ENCODE measurements around the gene PLXNB1.

Gene PLXNB1

DNA sequence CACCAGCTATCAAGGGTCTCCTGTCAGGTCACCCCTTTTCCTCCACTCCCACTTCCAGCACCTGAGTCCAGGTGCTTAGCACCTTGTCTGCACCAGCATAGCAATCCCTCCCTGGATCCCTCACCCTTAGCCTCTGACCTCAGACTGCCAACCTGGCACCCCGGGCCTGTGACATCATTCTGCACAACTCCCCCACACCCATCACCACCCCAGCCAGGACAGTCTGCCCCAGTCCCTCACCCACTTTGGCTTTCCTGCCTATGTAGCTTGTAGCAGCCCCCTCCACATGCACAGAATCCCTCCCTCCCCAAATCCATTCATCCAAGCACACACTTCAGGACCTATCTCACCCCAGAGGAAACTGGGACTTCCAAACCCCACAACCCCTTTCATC lies 819 bp upstream of the PLXNB1 start:
- H3K4me3 ChIP-seq (ENCODE audit: low read length): peak overlapping the region; percentile 84; the same call in 1 of the 2 replicates
- no peaks in the 10 kb centered on the region for H3K9me3 ChIP-seq (ENCODE audit: insufficient read depth, low read depth, low read length)
- peak overlapping the region; percentile 92 for H3K27ac ChIP-seq (ENCODE audit: low read length)
- H3K4me1 ChIP-seq (ENCODE audit: insufficient read depth, low read length): peaks cover 19% of the 10 kb centered on the region; the same call in 1 of the 2 replicates
- peak overlapping the region; percentile 84; the same call in 1 of the 2 replicates for H3K9ac ChIP-seq (ENCODE audit: low read depth, low read length)
- no peaks in the 10 kb centered on the region for H3K27me3 ChIP-seq (ENCODE audit: insufficient read depth, low read length)
- H3K36me3 ChIP-seq (ENCODE audit: insufficient read depth, low read depth, low read length): peaks cover 43% of the 10 kb centered on the region

DNA sequence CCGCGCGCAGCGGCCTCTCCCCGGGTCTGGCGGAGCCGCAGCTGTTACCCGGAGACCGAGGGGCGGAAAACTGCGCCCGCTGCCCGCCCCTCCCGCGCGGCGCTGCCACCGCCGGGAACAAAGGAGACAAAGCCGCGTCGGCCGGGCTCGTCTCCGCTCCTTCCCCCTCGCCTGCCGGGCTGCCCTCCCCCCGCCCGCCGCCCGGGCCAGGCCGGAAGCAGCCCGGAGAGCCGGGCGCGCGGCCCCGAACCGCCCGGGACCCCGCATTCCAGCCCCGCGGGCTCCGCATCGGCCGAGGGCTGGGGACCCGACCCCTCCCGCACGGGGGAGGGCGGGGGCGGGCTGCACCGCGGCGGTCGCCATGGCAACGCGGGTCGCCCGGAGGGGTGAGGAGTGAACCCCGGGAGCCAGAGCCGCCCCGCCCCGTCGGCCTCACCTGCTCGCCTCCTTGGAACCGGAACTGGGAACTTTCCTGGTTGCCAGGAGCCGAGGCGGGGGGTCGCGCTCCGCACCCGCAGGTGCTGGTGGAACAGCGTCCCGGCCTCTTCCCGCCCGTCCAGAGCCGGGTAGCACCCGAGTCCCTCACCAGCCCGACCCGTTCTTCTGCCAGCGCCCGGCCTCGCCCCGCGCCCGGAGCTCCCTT lies 448 bp downstream of the PLXNB1 start:
- H3K4me1 ChIP-seq (ENCODE audit: insufficient read depth, low read length): peaks cover 19% of the 10 kb centered on the region; the same call in 1 of the 2 replicates

DNA sequence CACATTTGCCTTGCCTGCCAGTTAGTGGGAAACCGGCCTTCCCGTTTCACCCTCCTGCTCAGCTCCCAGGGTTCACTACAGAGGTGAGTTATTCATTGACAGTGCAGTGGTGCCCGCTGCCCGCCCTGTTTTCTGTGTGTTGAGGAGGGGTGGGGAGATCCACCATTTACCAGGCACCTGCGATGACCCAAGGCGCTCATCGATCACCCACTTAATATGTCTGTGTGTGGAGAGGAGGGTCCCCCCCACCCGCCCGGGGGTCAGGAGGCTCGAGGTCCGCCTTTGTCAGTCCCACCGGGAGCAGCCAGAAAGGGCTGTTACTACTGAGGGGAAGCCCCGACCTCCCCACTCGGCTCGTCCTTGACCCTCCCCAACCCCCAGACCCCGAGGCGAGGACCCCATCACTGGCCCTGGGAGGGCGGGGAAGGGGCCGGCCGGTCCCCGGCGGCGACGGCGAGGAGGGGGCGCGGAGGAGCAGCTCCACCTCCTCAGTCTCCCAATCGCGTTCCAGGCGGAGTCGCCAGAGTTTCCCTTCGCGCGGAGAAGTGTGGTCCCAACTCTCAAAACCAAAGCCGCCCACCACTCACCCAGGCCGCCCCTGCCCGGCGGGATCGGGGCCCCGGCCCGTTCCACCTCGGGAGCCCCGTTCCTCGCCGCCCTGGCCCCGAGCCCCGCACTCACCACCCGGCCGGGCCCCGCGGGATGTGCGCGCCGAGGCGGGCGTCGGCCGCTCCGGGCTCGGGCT lies 1.1 kb downstream of the PLXNB1 start:
- Histone ChIP-seq H3K9me3 (ENCODE audit: insufficient read depth, low read depth, low read length) (no peaks in the 10 kb centered on the region), H3K9ac (ENCODE audit: low read depth, low read length) (peak overlapping the region; percentile 84; the same call in 1 of the 2 replicates), H3K27ac (ENCODE audit: low read length) (no peak overlapping the region), H3K27me3 (ENCODE audit: insufficient read depth, low read length) (no peaks in the 10 kb centered on the region), H3K36me3 (ENCODE audit: insufficient read depth, low read depth, low read length) (peaks cover 47% of the 10 kb centered on the region), H3K4me3 (ENCODE audit: low read length) (peak overlapping the region; percentile 84), H3K4me1 (ENCODE audit: insufficient read depth, low read length) (peaks cover 19% of the 10 kb centered on the region; the same call in 1 of the 2 replicates)

More for the DNA sequence above, 448 bp downstream of the PLXNB1 start:
- Histone ChIP-seq H3K36me3 (ENCODE audit: insufficient read depth, low read depth, low read length) (peaks cover 47% of the 10 kb centered on the region), H3K9me3 (ENCODE audit: insufficient read depth, low read depth, low read length) (no peaks in the 10 kb centered on the region), H3K9ac (ENCODE audit: low read depth, low read length) (peak overlapping the region; percentile 84; the same call in 1 of the 2 replicates), H3K4me3 (ENCODE audit: low read length) (peak overlapping the region; percentile 84), H3K27me3 (ENCODE audit: insufficient read depth, low read length) (no peaks in the 10 kb centered on the region), H3K27ac (ENCODE audit: low read length) (peak overlapping the region; percentile 80)

DNA sequence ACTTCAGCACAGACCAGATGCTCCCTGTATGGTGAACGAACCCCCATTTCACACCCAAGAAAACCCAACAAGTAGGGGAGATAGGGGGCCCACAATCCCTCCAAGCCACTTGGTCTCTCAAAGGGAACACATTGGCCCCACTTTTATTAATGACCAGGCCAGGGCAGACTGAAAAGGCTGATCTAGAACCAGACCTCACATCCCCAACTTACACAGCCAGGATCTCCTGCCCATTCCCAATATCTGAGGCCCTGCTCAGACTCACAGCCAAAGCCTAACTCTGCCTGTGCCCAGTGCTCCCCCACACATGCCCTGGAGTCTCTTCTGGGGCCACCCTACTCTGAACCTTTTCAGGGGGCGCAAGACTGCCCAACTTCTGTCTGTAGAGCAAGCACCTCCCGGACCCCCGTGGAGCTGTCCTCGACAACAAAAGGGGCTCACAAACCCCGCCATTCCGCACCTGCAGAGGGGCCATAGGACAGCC lies 1.8 kb downstream of the PLXNB1 start:
- H3K4me1 ChIP-seq (ENCODE audit: insufficient read depth, low read length): peaks cover 19% of the 10 kb centered on the region; the same call in 1 of the 2 replicates
- peaks cover 46% of the 10 kb centered on the region for H3K36me3 ChIP-seq (ENCODE audit: insufficient read depth, low read depth, low read length)
- H3K9ac ChIP-seq (ENCODE audit: low read depth, low read length): peak overlapping the region; percentile 84
- H3K4me3 ChIP-seq (ENCODE audit: low read length): peak overlapping the region; percentile 84
- no peaks in the 10 kb centered on the region for H3K9me3 ChIP-seq (ENCODE audit: insufficient read depth, low read depth, low read length)
- no peaks in the 10 kb centered on the region for H3K27me3 ChIP-seq (ENCODE audit: insufficient read depth, low read length)
- H3K27ac ChIP-seq (ENCODE audit: low read length): no peak overlapping the region

DNA sequence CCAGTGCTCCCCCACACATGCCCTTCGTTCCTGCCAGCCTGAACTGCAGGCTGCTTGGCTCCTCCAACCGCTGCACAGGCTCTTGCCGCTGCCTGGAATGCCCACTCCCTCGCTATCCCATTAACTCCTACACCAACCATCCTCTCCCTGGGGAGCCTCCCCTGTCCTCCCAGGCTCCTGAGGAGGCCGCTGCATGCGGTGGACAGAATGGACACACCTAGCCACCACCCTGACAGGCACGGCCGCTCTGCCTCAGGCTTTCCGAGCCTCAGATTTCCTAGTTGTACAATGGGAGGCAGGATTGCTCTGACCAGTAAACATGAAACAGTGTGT lies 2.3 kb downstream of the PLXNB1 start:
- no peaks in the 10 kb centered on the region for H3K27me3 ChIP-seq (ENCODE audit: insufficient read depth, low read length)
- peak overlapping the region; percentile 84 for H3K4me3 ChIP-seq (ENCODE audit: low read length)
- peaks cover 19% of the 10 kb centered on the region; the same call in 1 of the 2 replicates for H3K4me1 ChIP-seq (ENCODE audit: insufficient read depth, low read length)
- peaks cover 49% of the 10 kb centered on the region for H3K36me3 ChIP-seq (ENCODE audit: insufficient read depth, low read depth, low read length)
- H3K9ac ChIP-seq (ENCODE audit: low read depth, low read length): peak overlapping the region; percentile 84
- no peaks in the 10 kb centered on the region for H3K9me3 ChIP-seq (ENCODE audit: insufficient read depth, low read depth, low read length)
- no peak overlapping the region for H3K27ac ChIP-seq (ENCODE audit: low read length)

DNA sequence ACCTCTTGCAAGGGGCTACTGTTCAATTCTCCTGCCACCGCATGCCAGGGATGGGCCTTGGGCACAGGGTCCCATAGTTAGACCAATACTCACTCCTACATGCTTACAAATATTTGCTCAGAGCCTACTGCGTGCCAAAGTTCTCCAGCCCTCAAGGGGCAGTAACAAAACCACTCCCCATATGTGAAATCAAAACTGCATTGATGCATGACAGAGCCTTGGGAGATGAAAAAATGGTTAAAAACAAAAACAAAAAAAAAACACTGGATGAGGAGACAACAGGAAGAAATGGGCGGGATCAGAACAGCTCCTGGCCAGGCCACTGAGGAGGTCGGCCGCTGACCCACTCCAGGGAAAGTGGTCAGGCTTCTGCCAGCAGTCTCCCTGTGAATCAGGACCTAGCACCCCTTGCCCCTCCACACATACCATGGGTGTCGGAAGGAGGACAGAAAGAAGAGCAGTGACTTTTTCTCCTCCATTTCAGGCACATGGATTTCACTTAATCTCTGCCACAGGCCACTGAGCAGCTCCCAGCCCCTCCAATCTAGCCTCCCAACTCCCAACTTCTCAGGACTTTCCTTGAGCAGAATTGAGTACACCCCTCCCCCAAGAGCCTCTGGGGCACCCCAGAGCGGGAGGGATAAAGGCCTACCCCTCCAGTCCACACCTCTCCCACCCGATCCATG lies 2.8 kb downstream of the PLXNB1 start:
- Histone ChIP-seq H3K9me3 (ENCODE audit: insufficient read depth, low read depth, low read length) (no peaks in the 10 kb centered on the region), H3K27ac (ENCODE audit: low read length) (no peak overlapping the region), H3K9ac (ENCODE audit: low read depth, low read length) (peak overlapping the region; percentile 84; the same call in 1 of the 2 replicates), H3K27me3 (ENCODE audit: insufficient read depth, low read length) (no peaks in the 10 kb centered on the region), H3K36me3 (ENCODE audit: insufficient read depth, low read depth, low read length) (peaks cover 49% of the 10 kb centered on the region), H3K4me3 (ENCODE audit: low read length) (peak overlapping the region; percentile 84; the same call in 1 of the 2 replicates), H3K4me1 (ENCODE audit: insufficient read depth, low read length) (peaks cover 19% of the 10 kb centered on the region; the same call in 1 of the 2 replicates)

DNA sequence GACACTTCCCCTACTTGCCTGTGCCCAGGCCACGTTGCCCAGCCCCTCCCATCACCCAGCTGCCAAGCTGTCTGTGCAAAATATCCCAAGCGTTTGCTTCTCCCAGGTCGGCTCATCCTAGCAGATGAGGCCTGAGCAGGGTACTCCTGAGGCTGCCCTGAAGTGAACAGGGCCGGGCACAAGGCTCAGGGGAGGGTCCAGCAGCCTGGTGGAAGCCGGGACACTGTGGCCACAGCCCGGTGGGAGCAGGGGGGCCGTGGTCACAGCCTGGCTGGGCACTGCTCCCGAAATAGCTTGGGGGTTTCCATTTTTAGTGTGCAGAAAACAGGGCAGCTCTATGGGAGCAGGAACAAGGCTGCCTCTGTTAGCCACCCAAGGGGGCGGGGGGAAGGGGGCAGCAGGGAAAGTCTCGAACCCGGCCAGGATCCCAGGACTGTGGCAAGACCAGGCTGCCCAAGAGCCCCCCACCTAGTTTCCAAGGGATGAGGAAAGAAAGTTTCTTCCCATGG lies 3.4 kb downstream of the PLXNB1 start:
- peaks cover 19% of the 10 kb centered on the region; the same call in 1 of the 2 replicates for H3K4me1 ChIP-seq (ENCODE audit: insufficient read depth, low read length)
- peaks cover 48% of the 10 kb centered on the region for H3K36me3 ChIP-seq (ENCODE audit: insufficient read depth, low read depth, low read length)
- H3K9ac ChIP-seq (ENCODE audit: low read depth, low read length): peak overlapping the region; percentile 30; the same call in 1 of the 2 replicates
- H3K27me3 ChIP-seq (ENCODE audit: insufficient read depth, low read length): no peaks in the 10 kb centered on the region
- H3K9me3 ChIP-seq (ENCODE audit: insufficient read depth, low read depth, low read length): no peaks in the 10 kb centered on the region
- no peak overlapping the region for H3K27ac ChIP-seq (ENCODE audit: low read length)
- H3K4me3 ChIP-seq (ENCODE audit: low read length): no peak overlapping the region

DNA sequence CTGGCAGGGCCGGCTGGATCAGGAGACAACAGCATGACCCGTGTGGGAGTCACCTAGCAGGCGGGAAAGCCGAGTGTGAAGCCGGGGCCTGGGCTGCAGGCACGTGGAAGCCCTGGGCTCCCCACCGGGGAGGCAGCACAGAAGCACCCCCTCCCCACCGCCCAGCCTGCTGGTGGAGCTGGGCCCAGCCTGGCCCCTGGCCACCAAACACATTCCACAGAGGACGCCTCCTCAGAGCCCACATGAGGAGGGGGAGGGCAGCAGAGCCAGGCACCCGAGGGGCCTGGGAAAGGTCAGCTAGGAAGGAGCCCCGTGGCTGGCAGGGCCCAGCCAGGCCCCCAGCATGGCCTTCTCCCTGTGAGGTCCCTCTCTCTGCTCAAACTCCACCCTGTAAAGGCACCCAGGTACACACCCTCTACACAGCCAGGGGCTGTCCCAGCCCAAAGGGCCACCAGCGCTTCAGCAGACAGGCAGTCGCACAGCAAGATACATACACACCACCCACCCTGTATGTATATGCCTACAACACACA lies 4.5 kb downstream of the PLXNB1 start:
- Histone ChIP-seq H3K27ac (ENCODE audit: low read length) (no peak overlapping the region), H3K9me3 (ENCODE audit: insufficient read depth, low read depth, low read length) (no peaks in the 10 kb centered on the region), H3K4me1 (ENCODE audit: insufficient read depth, low read length) (peaks cover 10% of the 10 kb centered on the region; the same call in 1 of the 2 replicates), H3K9ac (ENCODE audit: low read depth, low read length) (peak overlapping the region; percentile 30; the same call in 1 of the 2 replicates), H3K36me3 (ENCODE audit: insufficient read depth, low read depth, low read length) (peaks cover 54% of the 10 kb centered on the region), H3K27me3 (ENCODE audit: insufficient read depth, low read length) (no peaks in the 10 kb centered on the region), H3K4me3 (ENCODE audit: low read length) (no peak overlapping the region)

DNA sequence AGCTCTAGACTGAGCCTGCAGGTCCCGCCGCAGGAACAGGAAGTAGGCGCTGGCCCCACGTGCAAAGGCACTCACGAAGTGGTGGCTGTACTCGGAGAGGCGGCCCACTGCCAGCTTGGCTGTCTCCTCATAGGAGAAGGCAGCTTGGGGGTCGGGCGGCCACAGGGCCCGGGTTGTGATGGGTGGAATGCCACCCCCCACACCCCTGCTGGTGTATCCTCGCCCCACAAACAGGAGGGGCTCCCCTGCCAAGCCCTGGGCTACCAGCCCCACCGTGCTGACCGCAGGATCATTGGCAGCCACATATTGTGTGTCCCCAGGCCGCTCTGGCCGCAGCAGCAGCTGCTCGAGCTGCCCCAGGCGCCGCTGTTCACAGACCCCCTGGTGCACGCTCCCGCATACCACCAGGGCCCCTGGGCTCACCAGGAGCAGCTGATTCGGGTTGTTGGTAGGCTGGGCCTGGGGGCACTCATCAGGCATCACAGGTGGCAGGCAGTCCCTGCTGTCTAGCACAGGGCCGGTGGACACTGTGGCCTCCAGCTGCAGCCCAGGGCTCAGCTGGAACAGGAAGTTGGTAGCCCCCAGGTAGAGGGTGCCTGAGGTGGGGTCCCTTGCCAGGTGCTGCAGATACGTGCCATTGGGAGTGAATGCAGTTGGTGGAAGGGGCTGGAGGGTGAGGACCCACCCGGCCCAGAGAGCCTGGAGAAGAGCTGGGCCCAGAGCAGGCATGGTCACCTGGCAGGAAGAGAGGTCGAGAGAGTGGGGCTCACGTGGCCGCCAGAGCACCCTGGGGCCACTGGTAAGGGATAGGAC lies 5.8 kb downstream of the PLXNB1 start:
- Histone ChIP-seq H3K4me1 (ENCODE audit: insufficient read depth, low read length) (peaks cover 8% of the 10 kb centered on the region; the same call in 1 of the 2 replicates), H3K36me3 (ENCODE audit: insufficient read depth, low read depth, low read length) (peaks cover 67% of the 10 kb centered on the region), H3K27ac (ENCODE audit: low read length) (no peak overlapping the region), H3K27me3 (ENCODE audit: insufficient read depth, low read length) (no peaks in the 10 kb centered on the region), H3K4me3 (ENCODE audit: low read length) (no peak overlapping the region), H3K9me3 (ENCODE audit: insufficient read depth, low read depth, low read length) (no peaks in the 10 kb centered on the region), H3K9ac (ENCODE audit: low read depth, low read length) (no peak overlapping the region)

DNA sequence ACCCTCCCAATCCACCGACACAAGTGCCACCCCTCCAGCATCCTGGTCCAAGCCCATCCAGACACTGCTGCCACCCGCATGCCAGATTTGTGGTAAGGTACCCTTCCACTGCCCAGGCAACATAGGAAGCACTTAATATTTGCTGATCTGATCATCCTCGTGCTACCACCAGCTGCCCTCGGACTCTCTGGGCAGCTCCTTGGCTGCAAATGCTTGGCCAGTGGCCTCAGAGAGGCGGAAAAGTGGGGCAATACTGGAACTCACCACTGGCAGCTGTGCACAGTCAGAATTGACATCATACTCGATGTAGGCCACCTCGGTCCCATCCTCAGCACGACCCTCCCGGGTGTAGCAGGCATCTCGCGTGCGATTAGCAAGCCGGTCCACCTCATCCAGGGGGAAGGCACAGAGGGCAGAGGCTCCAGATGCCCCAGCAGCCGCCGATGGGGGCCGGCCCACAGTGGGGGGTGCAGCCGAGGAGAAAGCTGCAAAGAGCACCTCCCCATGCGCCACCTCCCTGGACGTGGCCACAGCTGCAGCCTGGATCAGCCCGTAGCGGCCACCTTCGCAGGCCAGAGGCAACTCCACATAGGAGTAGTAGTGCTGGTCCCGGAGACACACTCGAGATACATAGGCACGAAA lies 6.5 kb downstream of the PLXNB1 start:
- no peaks in the 10 kb centered on the region for H3K9me3 ChIP-seq (ENCODE audit: insufficient read depth, low read depth, low read length)
- H3K27me3 ChIP-seq (ENCODE audit: insufficient read depth, low read length): no peaks in the 10 kb centered on the region
- no peak overlapping the region for H3K4me3 ChIP-seq (ENCODE audit: low read length)
- peaks cover 8% of the 10 kb centered on the region; the same call in 1 of the 2 replicates for H3K4me1 ChIP-seq (ENCODE audit: insufficient read depth, low read length)
- peaks cover 74% of the 10 kb centered on the region for H3K36me3 ChIP-seq (ENCODE audit: insufficient read depth, low read depth, low read length)
- no peak overlapping the region for H3K27ac ChIP-seq (ENCODE audit: low read length)
- H3K9ac ChIP-seq (ENCODE audit: low read depth, low read length): no peak overlapping the region
